Sigmoid colon (tissue), 7 donors: ENCODE data around the gene CFAP20DC. TPM values are rescaled to one million over a fixed set of nuclear protein-coding genes. Genes with fewer than 3 reads are reported as not detected.

Experiments
- DNase-seq: peaks from one replicate; pipeline ENCODE4 v3.0.0-alpha.2; 2019
- H3K27ac ChIP-seq, 4 donors: fragments of 200-600 bp; sonication (generic); one replicate each; pipeline ENCODE4 v1.5.1; 2016 to 2019; ENCODE audit warnings: mild to moderate bottlenecking in 1 of 4
- H3K27me3 ChIP-seq, 3 donors: fragments of 200-600 bp; sonication (generic); one replicate each; pipeline ENCODE4 v1.5.1; 2019; ENCODE audit warnings: mild to moderate bottlenecking in 1 of 3
- H3K36me3 ChIP-seq, 4 donors: fragments of 200-600 bp; sonication (generic); one replicate each; pipeline ENCODE4 v1.5.1; 2016 to 2019
- H3K4me1 ChIP-seq, 4 donors: fragments of 200-600 bp; sonication (generic); one replicate each; pipeline ENCODE4 v1.5.1; 2017 to 2019
- H3K4me3 ChIP-seq, 4 donors: fragments of 200-600 bp; sonication (generic); one replicate each; pipeline ENCODE4 v1.5.1; 2017 to 2019; ENCODE audit warnings: mild to moderate bottlenecking in 2 of 4, moderate library complexity in 1 of 4
- H3K9me3 ChIP-seq, 4 donors: fragments of 200-600 bp in 3 of 4; sonication (generic) in 3 of 4; one replicate each; pipeline versions ENCODE4 v1.5.1 to v1.6.1; 2013 to 2019
- CTCF ChIP-seq, 4 experiments: fragments of 450-650 bp in 3 of 4; fragments of 200-600 bp in 1 of 4; IDR thresholded peaks; one replicate each; pipeline ENCODE4 v1.5.1; 2016 to 2019; ENCODE audit warnings: antibody characterized with exemption in 4 of 4, mild to moderate bottlenecking in 3 of 4, moderate library complexity in 2 of 4
- EP300 ChIP-seq, 4 donors: sonication (generic); formaldehyde crosslinking; IDR thresholded peaks; one replicate each; pipeline ENCODE4 v1.6.1; 2017; ENCODE audit warnings: antibody characterized with exemption in 4 of 4
- POLR2A ChIP-seq, 2 donors: fragments of 450-650 bp; IDR thresholded peaks; one replicate each; pipeline ENCODE4 v1.6.1; 2016; ENCODE audit warnings: antibody characterized with exemption in 2 of 2, mild to moderate bottlenecking in 2 of 2, moderate library complexity in 2 of 2
- POLR2AphosphoS5 ChIP-seq, 4 donors: sonication (generic); formaldehyde crosslinking; IDR thresholded peaks; one replicate each; pipeline ENCODE4 v1.6.1; 2017; ENCODE audit warnings: antibody characterized with exemption in 4 of 4
- WGBS, 2 donors: extraction: QIAGEN DNeasy Blood & Tissue Kit; methylation state at CpG; one replicate each; pipeline ENCODE4 v1.1.7; 2013; 5-methylcytosine and 5-hydroxymethylcytosine counted together
- intact Hi-C: fragments of 100-400 bp; cut with DNase I; formaldehyde crosslinking; loops from one replicate; pipeline ENCODE4 v1.15.1; 2023
- polyA plus RNA-seq, 3 donors: library from polyadenylated mRNA; stranded (reverse); fragments of 200-250 nt; gene quantifications; one replicate each; pipeline ENCODE4 v1.2.3, GENCODE V29; 2013
- total RNA-seq, 4 donors: library from RNA; depleted of rRNA; stranded (reverse); fragments of >200 nt; gene quantifications; one replicate each; pipeline ENCODE4 v1.1.0, GENCODE V29; 2016
- donor health status: healthy with polysubstance abuse.
- donor health status: Bipolar disorder and iron deficiency.
- donor health status: healthy.

Gene CFAP20DC
- total and polyA plus RNA-seq, 7 donors: under 0.01 to 0.83 (median 0.37) TPM; not detected in 1

- H3K4me3 ChIP-seq: no peak overlapping the region
- intact Hi-C loops: no loop called here
- WGBS, 2 donors: 65 to 78% methylated on average over 5 of the region's 5 CpGs
- H3K27ac ChIP-seq: no peak overlapping the region
- H3K9me3 ChIP-seq: no peaks in the 10 kb centered on the region
- TF ChIP-seq EP300 (IDR thresholded peaks at IDR 0.05) (no peak), POLR2AphosphoS5 (IDR thresholded peaks at IDR 0.05) (no peak), CTCF (IDR thresholded peaks at IDR 0.05) (no peak), POLR2A (IDR thresholded peaks at IDR 0.05) (no peak)
- H3K36me3 ChIP-seq: no peaks in the 10 kb centered on the region
- DNase-seq: no peak
- H3K27me3 ChIP-seq: no peaks in the 10 kb centered on the region
- no peaks in the 10 kb centered on the region for H3K4me1 ChIP-seq
Observed at GRCh38 chr3:59016930-59017616, 32.8 kb downstream of the CFAP20DC start.

- DNase-seq: no peak
- H3K4me3 ChIP-seq: no peak overlapping the region
- no peak for TF ChIP-seq CTCF (IDR thresholded peaks at IDR 0.05)
- TF ChIP-seq EP300 (IDR thresholded peaks at IDR 0.05): no peak
- TF ChIP-seq POLR2AphosphoS5 (IDR thresholded peaks at IDR 0.05): no peak
- TF ChIP-seq POLR2A (IDR thresholded peaks at IDR 0.05): no peak
- H3K27ac ChIP-seq: no peak overlapping the region
- no peaks in the 10 kb centered on the region for H3K27me3 ChIP-seq
- H3K4me1 ChIP-seq: no peaks in the 10 kb centered on the region
- H3K9me3 ChIP-seq: no peaks in the 10 kb centered on the region
- WGBS, 2 donors: 92 to 95% methylated on average over 1 of the region's 1 CpG
- intact Hi-C loops: no loop called here
- H3K36me3 ChIP-seq: no peaks in the 10 kb centered on the region
Observed at GRCh38 chr3:59013611-59014010, 36.2 kb downstream of the CFAP20DC start.

- intact Hi-C loops: no loop called here
- Histone ChIP-seq H3K4me3 (no peak overlapping the region), H3K4me1 (no peaks in the 10 kb centered on the region), H3K9me3 (no peaks in the 10 kb centered on the region), H3K27ac (no peak overlapping the region), H3K36me3 (no peaks in the 10 kb centered on the region), H3K27me3 (no peaks in the 10 kb centered on the region)
- DNase-seq: no peak
- 83 to 84% methylated on average over 7 of the region's 7 CpGs for WGBS, 2 donors
- TF ChIP-seq EP300 (IDR thresholded peaks at IDR 0.05) (no peak), CTCF (IDR thresholded peaks at IDR 0.05) (no peak), POLR2A (IDR thresholded peaks at IDR 0.05) (no peak), POLR2AphosphoS5 (IDR thresholded peaks at IDR 0.05) (no peak)
Observed at GRCh38 chr3:59006634-59007517, 42.9 kb downstream of the CFAP20DC start.

- Histone ChIP-seq H3K27me3 (no peaks in the 10 kb centered on the region), H3K4me1 (no peaks in the 10 kb centered on the region), H3K27ac (no peak overlapping the region), H3K4me3 (no peak overlapping the region), H3K9me3 (no peaks in the 10 kb centered on the region), H3K36me3 (no peaks in the 10 kb centered on the region)
- WGBS, 2 donors: 59 to 84% methylated on average over 8 of the region's 8 CpGs
- intact Hi-C loops: no loop called here
- no peak for DNase-seq
- TF ChIP-seq CTCF (IDR thresholded peaks at IDR 0.05) (no peak), EP300 (IDR thresholded peaks at IDR 0.05) (no peak), POLR2AphosphoS5 (IDR thresholded peaks at IDR 0.05) (no peak), POLR2A (IDR thresholded peaks at IDR 0.05) (no peak)
Observed at GRCh38 chr3:59001675-59002074, 48.1 kb downstream of the CFAP20DC start.
